ENCODE results near the gene IGFLR1. TPM values are rescaled to one million over a fixed set of nuclear protein-coding genes. Genes with fewer than 3 reads are reported as not detected.
"Not testable (repeated sequence)": the region's sequence is repeated elsewhere in the genome, so short reads cannot be mapped to it uniquely, and the experiment has no call there.

IGFLR1 gene
- total RNA-seq, 1 donor from 2014 or later: 3.1 TPM

DNA sequence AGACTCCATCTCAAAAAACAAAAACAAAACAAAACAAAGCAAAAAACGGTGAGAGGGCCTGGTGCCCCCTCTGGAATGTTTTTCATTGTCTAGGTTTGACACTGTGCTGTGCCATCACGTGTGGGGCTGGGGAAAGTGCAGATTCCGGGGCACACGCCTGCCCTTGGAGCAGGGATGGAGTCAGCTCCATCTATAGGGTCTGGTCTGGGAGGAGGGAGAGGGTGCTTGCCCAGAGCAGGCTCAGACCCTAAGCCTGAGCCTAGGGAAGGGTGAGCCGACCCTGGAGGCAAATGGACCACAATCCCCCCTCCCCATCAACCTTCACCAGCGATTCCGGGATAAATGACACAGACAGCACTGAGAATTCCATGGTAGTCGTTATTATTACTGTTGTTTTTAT lies 48.8 kb downstream of the IGFLR1 start:
- Mint-ChIP-seq H3K36me3 (ENCODE audit: unreplicated experiment) (no peaks in the 10 kb centered on the region), H3K4me3 (ENCODE audit: unreplicated experiment) (no peak overlapping the region), H3K9me3 (ENCODE audit: unreplicated experiment) (no peaks in the 10 kb centered on the region), H3K4me1 (ENCODE audit: unreplicated experiment) (no peaks in the 10 kb centered on the region), H3K27ac (ENCODE audit: unreplicated experiment) (no peak overlapping the region), H3K27me3 (ENCODE audit: unreplicated experiment) (peaks cover 4% of the 10 kb centered on the region)
- TF ChIP-seq, protein P1, sequence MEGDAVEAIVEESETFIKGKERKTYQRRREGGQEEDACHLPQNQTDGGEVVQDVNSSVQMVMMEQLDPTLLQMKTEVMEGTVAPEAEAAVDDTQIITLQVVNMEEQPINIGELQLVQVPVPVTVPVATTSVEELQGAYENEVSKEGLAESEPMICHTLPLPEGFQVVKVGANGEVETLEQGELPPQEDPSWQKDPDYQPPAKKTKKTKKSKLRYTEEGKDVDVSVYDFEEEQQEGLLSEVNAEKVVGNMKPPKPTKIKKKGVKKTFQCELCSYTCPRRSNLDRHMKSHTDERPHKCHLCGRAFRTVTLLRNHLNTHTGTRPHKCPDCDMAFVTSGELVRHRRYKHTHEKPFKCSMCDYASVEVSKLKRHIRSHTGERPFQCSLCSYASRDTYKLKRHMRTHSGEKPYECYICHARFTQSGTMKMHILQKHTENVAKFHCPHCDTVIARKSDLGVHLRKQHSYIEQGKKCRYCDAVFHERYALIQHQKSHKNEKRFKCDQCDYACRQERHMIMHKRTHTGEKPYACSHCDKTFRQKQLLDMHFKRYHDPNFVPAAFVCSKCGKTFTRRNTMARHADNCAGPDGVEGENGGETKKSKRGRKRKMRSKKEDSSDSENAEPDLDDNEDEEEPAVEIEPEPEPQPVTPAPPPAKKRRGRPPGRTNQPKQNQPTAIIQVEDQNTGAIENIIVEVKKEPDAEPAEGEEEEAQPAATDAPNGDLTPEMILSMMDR (IDR thresholded peaks at IDR 0.05): no peak
- DNase-seq (ENCODE audit: extremely low spot score, unreplicated experiment): no peak

- Mint-ChIP-seq H3K27ac (ENCODE audit: unreplicated experiment) (no peak overlapping the region), H3K4me3 (ENCODE audit: unreplicated experiment) (no peak overlapping the region), H3K27me3 (ENCODE audit: unreplicated experiment) (peaks cover 4% of the 10 kb centered on the region), H3K4me1 (ENCODE audit: unreplicated experiment) (no peaks in the 10 kb centered on the region), H3K9me3 (ENCODE audit: unreplicated experiment) (no peaks in the 10 kb centered on the region), H3K36me3 (ENCODE audit: unreplicated experiment) (no peaks in the 10 kb centered on the region)
- TF ChIP-seq, protein P1 (IDR thresholded peaks at IDR 0.05): no peak
- no peak for DNase-seq (ENCODE audit: extremely low spot score, unreplicated experiment)
These were observed 50.2 kb downstream of the IGFLR1 start for GRCh38 chr19:35692010-35692409.

- not testable (repeated sequence) for H3K36me3 Mint-ChIP-seq (ENCODE audit: unreplicated experiment); H3K4me3 Mint-ChIP-seq (ENCODE audit: unreplicated experiment)
These were observed 51.1 kb downstream of the IGFLR1 start for GRCh38 chr19:35691106-35691505.

DNA sequence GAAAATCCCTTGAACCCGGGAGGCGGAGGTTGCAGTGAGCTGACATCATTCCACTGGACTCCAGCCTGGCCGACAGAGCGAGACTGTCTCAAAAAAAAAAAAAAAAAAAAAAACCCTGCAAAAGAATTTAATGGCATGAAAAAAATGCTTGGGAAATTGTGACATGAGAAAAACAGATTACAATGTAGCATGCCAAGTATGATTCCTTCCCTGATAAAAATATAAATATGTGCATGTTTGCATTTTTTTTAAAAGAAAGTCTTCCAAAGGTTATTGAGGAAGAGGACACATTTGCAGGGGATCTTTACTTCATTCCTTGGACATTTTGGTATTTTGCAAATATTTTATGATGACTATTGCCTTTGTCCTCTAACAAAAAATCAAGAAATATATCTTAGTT lies 52.4 kb downstream of the IGFLR1 start:
- DNase-seq (ENCODE audit: extremely low spot score, unreplicated experiment): no peak
- TF ChIP-seq, protein P1 (IDR thresholded peaks at IDR 0.05): no peak
- H3K36me3 Mint-ChIP-seq (ENCODE audit: unreplicated experiment): no peaks in the 10 kb centered on the region
- H3K9me3 Mint-ChIP-seq (ENCODE audit: unreplicated experiment): no peaks in the 10 kb centered on the region
- no peak overlapping the region for H3K27ac Mint-ChIP-seq (ENCODE audit: unreplicated experiment)
- no peak overlapping the region for H3K4me3 Mint-ChIP-seq (ENCODE audit: unreplicated experiment)
- H3K4me1 Mint-ChIP-seq (ENCODE audit: unreplicated experiment): no peaks in the 10 kb centered on the region
- peaks cover 6% of the 10 kb centered on the region for H3K27me3 Mint-ChIP-seq (ENCODE audit: unreplicated experiment)

More at GRCh38 chr19:35691106-35691505, 51.1 kb downstream of the IGFLR1 start:
- not testable (repeated sequence) for H3K4me1 Mint-ChIP-seq (ENCODE audit: unreplicated experiment); H3K9me3 Mint-ChIP-seq (ENCODE audit: unreplicated experiment); DNase-seq (ENCODE audit: extremely low spot score, unreplicated experiment); H3K27me3 Mint-ChIP-seq (ENCODE audit: unreplicated experiment); H3K27ac Mint-ChIP-seq (ENCODE audit: unreplicated experiment)

Other genes with a start within 250 kb of the IGFLR1 start
- not detected in 2 replicates for gene DMKN, start 228.8 kb downstream of the IGFLR1 start, total RNA-seq
- not detected in 2 replicates for gene SBSN, start 214.1 kb downstream of the IGFLR1 start, total RNA-seq
- gene GAPDHS, start 209.0 kb downstream of the IGFLR1 start, total RNA-seq: not detected in 2 replicates
- 110 and 111 TPM in 2 replicates for gene TMEM147, start 196.8 kb downstream of the IGFLR1 start, total RNA-seq
- not detected in 2 replicates for gene ATP4A, start 178.8 kb downstream of the IGFLR1 start, total RNA-seq
- gene PMIS2, start 156.3 kb downstream of the IGFLR1 start, total RNA-seq: not detected in 2 replicates
- gene HAUS5, start 129.7 kb downstream of the IGFLR1 start, total RNA-seq: 15.0 and 16.6 TPM in 2 replicates
- gene RBM42, start 113.4 kb downstream of the IGFLR1 start, total RNA-seq: 88.9 and 95.3 TPM in 2 replicates
- gene ETV2, start 100.7 kb downstream of the IGFLR1 start, total RNA-seq: 1.2 and 1.3 TPM in 2 replicates
- gene COX6B1, start 94.1 kb downstream of the IGFLR1 start, total RNA-seq: 317 and 370 TPM in 2 replicates
- not detected in 2 replicates for gene UPK1A, start 75.9 kb downstream of the IGFLR1 start, total RNA-seq
- not detected in 2 replicates for gene ZBTB32, start 37.9 kb downstream of the IGFLR1 start, total RNA-seq
- gene KMT2B, start 24.4 kb downstream of the IGFLR1 start, total RNA-seq: 45.1 and 45.3 TPM in 2 replicates
- 35.9 and 44.9 TPM in 2 replicates for gene U2AF1L4, start 3.0 kb upstream of the IGFLR1 start, total RNA-seq
- gene PSENEN, start 3.2 kb upstream of the IGFLR1 start, total RNA-seq: 71.4 and 72.6 TPM in 2 replicates
- 14.1 and 15.7 TPM in 2 replicates for gene LIN37, start 6.1 kb upstream of the IGFLR1 start, total RNA-seq
- gene HSPB6, start 14.6 kb upstream of the IGFLR1 start, total RNA-seq: 0.37 and 0.64 TPM in 2 replicates
- 19.8 and 20.9 TPM in 2 replicates for gene PROSER3, start 15.7 kb upstream of the IGFLR1 start, total RNA-seq
- gene ARHGAP33, start 33.1 kb upstream of the IGFLR1 start, total RNA-seq: 10.1 and 15.2 TPM in 2 replicates
- gene PRODH2, start 70.4 kb upstream of the IGFLR1 start, total RNA-seq: not detected in 2 replicates
- not detected in 2 replicates for gene NPHS1, start 110.1 kb upstream of the IGFLR1 start, total RNA-seq
- gene KIRREL2, start 114.5 kb upstream of the IGFLR1 start, total RNA-seq: not detected in 2 replicates
- gene APLP1, start 126.1 kb upstream of the IGFLR1 start, total RNA-seq: 12.6 and 14.7 TPM in 2 replicates
- 6.2 and 6.8 TPM in 2 replicates for gene NFKBID, start 158.1 kb upstream of the IGFLR1 start, total RNA-seq
- 0.81 and 0.97 TPM in 2 replicates for gene HCST, start 160.1 kb upstream of the IGFLR1 start, total RNA-seq
- gene TYROBP, start 165.8 kb upstream of the IGFLR1 start, total RNA-seq: not detected in 2 replicates
- gene LRFN3, start 193.9 kb upstream of the IGFLR1 start, total RNA-seq: 24.3 and 25.0 TPM in 2 replicates

All from osteocyte (in vitro differentiated cells).